GM13976 (cell line): ENCODE measurements around the gene GALNT11.
"Not testable (repeated sequence)": the region's sequence is repeated elsewhere in the genome, so short reads cannot be mapped to it uniquely, and the experiment has no call there.

Source experiments
- DNase-seq: peaks from one replicate; pipeline ENCODE4 v3.0.0; 2012; ENCODE audit warnings: low spot score
- CTCF ChIP-seq: IDR thresholded peaks from 2 replicates; pipeline ENCODE4 v1.5.1; 2012; ENCODE audit warnings: borderline replicate concordance, mild to moderate bottlenecking; ENCODE audit not compliant: insufficient read depth; ENCODE audit errors: extremely low read depth, missing control alignments, control extremely low read depth
- in situ Hi-C: fragments of 300-500 bp; cut with MboI; formaldehyde crosslinking; loops from one replicate; pipeline ENCODE4 v1.12.0; 2022; ENCODE audit warnings: low sequenced_read_pairs, mixed read lengths, inconsistent platforms; ENCODE audit not compliant: unreplicated experiment

Gene GALNT11

DNA sequence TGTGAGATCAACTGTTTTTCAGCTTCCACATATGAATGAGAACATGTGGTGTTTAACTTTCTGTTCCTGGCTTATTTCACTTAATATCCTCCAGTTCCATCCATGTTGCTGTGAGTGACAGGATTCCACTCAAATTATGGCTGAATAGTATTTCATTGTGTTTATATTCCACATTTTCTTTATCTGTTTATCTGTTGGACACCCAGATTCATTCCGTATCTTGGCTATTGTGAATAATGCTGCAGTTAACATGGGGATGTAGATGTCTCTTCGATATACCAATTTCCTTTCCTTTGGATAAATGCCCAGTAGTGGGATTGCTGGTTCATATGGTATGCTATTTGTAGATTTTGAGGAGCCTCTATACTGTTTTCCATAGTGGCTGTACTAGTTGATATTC lies 47.9 kb downstream of the GALNT11 start:
- no peak for TF ChIP-seq CTCF
- in situ Hi-C loops, result no loop called here
- DNase-seq, result no peak

- TF ChIP-seq CTCF, result no peak
- no peak for DNase-seq
- in situ Hi-C loops, result no loop called here
Observed at GRCh38 chr7:152074673-152075072, 49.2 kb downstream of the GALNT11 start.

DNA sequence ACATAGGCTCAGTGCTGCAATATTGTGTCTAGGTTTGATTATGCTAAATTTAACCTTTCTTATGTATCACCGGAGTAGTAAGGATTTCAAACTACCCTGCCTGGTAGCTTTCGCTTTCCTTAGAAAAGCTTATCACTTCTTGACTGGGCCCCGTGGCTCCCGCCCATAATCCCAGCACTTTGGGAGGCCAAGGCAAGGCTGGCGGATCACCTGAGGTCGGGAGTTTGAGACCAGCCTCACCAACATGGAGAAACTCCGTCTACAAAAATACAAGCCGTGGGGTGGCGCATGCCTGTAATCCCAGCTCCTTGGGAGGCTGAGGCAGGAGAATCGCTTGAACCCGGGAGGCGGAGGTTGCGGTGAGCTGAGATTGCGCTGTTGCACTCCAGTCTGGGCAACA lies 49.9 kb downstream of the GALNT11 start:
- in situ Hi-C loops, DNase-seq: not testable (repeated sequence)

DNA sequence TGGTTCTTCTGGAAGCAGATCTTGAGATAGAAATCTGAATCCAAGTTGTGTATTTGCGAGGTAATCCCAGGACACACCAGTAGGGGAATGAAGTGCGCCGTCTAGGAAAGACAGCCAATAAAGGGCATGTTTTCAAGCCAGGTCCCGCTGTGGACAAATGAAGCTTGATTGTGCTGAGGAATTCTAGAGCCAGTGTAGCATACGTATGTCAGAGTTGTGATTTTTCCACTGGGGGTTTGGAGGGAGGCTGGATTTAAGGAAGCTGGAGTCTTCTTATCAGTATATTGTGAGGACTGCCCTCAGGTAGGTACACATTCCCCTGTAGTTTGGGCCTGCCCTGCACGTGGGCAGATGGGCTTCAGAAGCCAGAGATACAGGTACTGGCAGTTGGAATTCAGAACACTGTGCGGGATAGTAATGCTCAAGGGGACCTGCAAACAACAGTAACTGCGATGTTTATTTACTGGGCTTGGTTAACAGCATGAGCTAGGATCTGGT lies 50.9 kb downstream of the GALNT11 start:
- no peak for DNase-seq
- TF ChIP-seq CTCF, result no peak
- in situ Hi-C loops, result no loop called here

- no peak for TF ChIP-seq CTCF
- no peak for DNase-seq
- in situ Hi-C loops, result no loop called here
Observed at GRCh38 chr7:152076940-152077933, 51.8 kb downstream of the GALNT11 start.

- TF ChIP-seq CTCF, result no peak
- DNase-seq, result no peak
- in situ Hi-C loops, result no loop called here
Observed at GRCh38 chr7:152078025-152078424, 52.6 kb downstream of the GALNT11 start.

- in situ Hi-C loops, result no loop called here
- DNase-seq, result no peak
- no peak for TF ChIP-seq CTCF
Observed at GRCh38 chr7:152078786-152079185, 53.3 kb downstream of the GALNT11 start.
